GM21529 (cell line): ENCODE results near the gene PLBD2.

Experiments
- ATAC-seq: cut with Tn5 transposase; IDR thresholded peaks from one replicate; pipeline ENCODE4 v1.9.1; 2021; ENCODE audit not compliant: unreplicated experiment

PLBD2 gene, protein sequence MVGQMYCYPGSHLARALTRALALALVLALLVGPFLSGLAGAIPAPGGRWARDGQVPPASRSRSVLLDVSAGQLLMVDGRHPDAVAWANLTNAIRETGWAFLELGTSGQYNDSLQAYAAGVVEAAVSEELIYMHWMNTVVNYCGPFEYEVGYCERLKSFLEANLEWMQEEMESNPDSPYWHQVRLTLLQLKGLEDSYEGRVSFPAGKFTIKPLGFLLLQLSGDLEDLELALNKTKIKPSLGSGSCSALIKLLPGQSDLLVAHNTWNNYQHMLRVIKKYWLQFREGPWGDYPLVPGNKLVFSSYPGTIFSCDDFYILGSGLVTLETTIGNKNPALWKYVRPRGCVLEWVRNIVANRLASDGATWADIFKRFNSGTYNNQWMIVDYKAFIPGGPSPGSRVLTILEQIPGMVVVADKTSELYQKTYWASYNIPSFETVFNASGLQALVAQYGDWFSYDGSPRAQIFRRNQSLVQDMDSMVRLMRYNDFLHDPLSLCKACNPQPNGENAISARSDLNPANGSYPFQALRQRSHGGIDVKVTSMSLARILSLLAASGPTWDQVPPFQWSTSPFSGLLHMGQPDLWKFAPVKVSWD

DNA sequence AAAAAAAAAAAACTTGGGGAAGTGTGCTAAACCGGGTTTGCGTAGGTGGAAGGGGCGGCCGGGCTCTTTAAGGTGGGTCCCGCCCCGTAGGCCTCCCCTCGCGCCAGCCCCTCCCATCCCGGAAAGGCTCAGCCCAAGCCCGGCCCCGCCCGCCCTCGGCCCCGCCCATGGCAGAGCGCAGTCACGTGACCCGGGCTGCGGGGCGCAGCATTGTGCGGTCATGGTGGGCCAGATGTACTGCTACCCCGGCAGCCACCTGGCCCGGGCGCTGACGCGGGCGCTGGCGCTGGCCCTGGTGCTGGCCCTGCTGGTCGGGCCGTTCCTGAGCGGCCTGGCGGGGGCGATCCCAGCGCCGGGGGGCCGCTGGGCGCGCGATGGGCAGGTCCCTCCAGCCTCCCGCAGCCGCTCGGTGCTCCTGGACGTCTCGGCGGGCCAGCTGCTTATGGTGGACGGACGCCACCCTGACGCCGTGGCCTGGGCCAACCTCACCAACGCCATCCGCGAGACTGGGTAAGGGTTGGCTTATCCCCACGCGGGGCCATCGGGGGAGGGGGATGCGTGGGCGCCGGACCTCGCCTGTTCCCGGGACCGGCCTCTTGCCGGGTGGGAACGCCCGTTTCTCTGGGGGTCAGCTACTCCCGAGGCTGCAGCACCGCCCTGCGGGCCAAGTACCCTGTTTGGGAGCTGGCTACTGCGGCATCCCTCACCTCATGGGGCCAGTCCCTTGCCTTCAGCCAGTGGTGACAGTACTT lies at the start of gene PLBD2:
Gene PLBD2 (plus strand): TSS at position 207 of the 752 bp plus-strand sequence. CDS start 14 bp downstream, at position 221.
- peak; percentile 89 for ATAC-seq

DNA sequence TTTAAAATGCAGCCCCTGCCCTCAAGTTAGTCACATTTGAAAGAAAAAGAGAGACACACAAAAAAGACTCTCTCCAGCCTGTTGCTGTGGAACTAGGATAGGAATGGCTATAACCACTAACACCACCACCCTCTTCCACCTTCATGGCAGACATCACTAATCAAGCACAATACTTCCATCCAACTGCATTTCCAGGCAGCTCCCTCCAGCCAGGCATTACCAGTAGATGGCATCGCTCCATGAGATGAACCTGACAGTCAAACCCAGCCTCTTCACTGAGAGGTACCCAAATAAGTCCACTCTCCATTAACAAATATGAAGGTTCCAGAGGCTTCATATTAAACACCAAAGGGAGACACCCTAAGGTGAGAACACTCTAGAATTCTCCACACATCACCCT lies 47.9 kb upstream of the PLBD2 start:
- ATAC-seq: no peak

DNA sequence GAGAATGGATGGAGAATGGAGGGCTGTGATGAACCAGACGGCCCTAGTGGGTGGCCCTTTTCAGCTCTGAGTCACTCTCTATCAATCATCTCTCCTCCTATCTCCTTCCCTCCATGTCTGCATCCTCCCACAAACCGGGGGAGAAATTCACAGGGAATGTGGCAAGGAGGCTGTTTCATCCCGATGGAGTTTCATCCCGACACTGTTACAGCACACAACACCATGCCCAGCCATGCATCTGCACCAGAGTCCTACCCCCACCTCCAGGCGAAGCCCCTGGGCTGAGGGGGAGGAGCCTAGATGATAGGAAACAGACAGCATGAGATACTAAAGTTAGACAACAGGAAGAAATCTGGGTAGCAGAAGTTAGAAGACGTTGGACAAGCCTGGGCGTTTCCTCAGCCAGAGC lies 44.3 kb upstream of the PLBD2 start:
- no peak for ATAC-seq

DNA sequence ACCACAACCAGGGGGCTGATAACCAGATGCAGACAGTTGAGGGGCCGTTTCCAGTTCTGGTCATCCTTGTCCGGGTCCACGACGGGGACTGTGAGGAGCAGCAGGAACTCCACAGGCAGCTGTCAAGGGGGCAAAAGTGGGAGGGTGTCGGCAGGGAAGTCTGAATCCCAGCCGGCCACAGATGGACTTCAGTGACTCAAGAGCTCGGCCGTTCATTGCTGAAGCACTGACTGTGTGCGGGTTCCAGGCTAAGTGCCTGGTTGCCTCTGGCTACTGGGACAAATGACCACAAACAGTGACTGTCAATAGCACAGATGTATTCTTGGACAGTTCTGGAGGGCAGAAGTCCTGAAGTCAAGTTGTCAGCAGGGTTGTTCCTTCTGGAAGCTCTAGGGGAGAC lies 43.0 kb upstream of the PLBD2 start:
- no peak for ATAC-seq

DNA sequence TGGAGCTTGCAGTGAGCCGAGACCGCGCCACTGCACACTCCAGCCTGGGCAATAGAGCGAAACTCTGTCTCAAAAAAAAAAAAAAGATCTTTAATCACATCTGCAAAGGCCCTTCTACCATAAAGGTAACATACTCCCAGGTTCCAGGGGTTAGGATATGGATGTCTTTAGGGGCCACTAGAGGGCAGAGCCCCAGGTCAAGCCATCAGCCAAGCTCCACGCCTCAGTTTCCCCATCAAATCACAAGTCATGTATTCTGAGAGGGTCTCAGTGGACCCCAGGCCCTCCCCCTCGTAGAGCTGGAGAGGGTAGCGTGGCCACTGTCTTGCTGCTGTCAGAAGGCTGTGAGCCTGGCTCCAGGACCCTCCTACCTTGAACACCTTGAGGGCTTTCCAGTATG lies 42.2 kb upstream of the PLBD2 start:
- no peak for ATAC-seq

DNA sequence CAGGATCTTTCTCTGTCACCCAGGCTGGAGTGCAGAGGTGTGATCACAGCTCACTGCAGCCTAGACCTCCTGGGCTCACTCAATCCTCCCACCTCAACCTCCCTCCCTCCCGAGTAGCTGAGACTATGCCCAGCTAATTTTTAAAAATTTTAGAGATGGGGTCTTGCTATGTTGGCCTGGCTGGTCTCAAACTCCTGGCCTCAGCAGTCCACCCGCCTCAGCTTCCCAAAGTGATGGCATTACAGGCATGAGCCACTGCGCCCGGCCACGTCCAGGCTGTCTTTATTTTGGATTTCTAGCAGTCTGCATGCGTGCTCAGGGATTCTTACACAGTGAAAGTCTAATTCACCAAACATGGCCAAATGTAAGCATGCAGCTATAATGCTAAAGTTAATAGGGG lies 41.3 kb upstream of the PLBD2 start:
- no peak for ATAC-seq

DNA sequence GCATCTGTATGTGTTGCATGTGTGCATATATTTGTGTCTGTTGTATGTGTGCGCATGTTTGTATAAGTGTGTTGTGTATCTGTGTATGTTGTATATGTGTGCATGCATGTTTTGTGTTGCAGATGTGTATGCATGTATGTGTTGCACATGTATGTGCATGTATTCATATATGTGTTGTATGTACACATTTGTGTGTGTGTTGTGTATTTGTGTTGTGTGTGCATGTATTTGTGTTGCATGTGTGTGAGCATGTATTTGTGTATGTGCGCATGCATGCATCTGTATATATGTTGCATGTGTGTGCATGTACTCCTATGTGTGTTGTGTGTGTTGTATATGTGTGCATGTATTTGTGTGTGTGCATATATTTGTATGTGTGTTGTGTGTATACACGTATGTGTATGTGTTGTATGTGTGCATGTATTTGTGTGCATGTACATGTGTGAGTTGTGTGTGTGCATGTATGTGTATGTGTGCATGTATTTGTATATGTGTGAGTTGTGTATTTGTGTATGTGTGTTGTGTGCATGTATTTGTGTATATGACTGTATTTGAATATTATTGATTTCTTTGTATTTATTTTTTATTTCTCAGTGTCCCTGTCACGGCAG lies 40.2 kb upstream of the PLBD2 start:
- no peak for ATAC-seq

DNA sequence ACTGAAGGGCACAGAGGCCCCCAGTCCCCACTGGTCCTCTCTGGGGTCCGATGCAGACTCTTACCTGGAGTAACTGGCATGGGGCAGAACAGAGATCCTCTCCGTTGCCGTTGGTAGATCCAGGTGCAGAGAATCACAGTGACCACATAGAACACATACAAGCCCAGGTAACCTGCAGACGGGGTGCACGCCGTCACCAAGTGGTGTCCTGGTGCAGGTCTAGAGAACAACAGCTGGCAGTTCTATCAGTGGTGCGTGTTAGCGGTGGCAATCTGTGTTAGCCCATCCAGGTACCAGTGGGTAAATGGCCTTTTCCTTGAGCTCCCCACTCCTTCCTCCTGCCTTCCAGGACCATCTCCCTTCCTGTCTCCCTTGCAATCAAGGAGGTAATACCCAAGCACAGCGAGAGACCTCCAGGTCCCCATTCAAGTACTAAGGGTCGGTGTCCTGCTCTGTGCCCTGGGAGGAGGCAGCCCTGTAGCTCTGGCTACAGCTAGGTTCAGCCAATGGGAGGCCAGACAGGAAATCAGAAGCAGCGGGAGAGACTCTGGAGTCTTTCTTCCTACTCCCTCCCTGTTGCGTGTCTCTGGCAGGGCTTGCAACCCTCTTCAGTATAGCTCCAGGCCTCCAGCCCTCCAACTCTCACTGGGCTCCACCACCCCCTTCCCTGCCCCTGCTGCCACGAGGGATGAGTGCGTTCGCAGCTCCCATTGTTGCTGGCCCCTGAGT lies 39.3 kb upstream of the PLBD2 start:
- ATAC-seq: no peak

DNA sequence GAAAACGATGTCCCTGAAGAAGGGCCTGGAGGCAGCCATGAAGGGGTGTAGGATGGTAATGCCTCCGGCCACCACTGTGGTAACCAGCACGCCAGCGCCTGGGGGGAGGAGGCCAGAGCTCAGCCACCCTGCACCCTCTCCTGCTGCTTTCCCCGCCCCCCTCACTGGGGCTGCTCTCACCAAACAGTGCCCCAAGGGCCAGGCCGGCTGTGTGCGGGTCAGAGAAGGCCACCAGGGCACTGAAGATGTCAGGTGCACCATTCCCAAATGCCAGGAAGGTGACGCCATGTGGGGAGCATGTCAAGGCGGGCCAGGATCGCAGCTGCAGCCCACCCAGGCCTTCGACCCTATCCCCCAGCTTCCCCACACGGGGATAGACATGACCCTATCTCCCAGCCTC lies 38.0 kb upstream of the PLBD2 start:
- no peak for ATAC-seq

DNA sequence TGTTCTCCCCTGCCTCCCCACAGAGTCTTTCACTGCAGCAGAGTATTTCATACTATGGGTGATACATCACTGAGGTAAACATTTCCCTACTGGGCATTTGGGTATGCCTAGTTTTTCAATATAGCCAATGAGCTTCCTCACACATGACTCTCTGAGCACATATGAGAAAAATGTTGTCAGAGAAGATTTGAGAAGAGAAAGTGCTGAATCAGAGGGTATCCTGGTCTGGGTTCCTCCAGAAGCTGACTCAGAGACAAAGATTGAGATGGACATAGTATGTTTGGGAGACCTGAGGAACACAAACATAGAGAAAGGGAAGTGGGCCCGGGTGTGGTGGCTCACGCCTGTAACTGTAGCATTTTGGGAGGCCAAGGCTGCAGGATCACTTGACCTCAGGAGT lies 36.0 kb upstream of the PLBD2 start:
- no peak for ATAC-seq

DNA sequence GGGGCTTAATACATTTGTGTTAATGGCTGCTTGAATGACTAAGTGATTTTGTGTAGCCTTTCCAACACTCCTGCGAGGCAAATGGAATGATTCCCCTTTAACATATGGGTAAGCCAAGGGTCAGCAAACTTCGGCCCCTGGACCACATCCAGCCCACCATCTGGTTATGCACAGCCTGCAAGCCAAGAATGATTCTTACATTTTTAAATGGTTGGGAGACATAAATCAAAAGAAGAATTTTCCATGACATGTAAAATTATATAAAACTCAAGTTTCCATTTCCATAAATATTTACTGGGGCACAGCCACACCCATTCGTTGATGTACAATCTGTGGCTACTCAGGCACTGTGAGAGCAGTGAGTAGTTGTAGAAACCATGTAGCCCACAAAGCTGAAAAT lies 32.5 kb upstream of the PLBD2 start:
- ATAC-seq: no peak

DNA sequence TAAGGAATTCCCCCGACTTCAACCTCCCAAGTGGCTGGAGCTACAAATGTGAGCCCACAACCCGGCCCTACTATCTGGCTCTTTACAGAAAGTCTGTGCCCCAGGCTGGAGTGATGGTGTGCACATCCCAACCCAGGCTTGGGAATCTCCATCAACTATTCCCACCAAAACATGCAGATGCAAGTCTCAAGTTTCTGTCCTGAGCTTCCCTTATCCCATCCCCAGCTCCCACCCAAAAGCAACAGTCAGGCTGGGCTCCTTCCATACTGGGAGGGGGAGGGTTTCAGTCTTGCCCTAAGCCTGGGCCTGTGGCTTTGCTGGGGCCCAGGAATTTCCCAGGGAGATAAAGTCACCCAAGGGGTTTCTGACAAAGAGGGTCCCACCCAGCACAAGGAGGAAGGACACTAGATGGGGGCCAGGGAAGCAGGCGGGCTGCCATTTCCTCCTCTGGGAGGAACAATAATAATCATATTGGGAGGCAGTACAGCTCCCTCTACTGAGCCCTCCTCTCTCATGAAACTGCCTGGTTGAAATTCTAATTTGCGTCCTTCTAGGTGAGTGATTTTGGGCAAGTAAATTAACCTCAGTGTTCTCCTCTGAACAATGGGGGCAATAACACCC lies 31.5 kb upstream of the PLBD2 start:
- ATAC-seq: no peak

DNA sequence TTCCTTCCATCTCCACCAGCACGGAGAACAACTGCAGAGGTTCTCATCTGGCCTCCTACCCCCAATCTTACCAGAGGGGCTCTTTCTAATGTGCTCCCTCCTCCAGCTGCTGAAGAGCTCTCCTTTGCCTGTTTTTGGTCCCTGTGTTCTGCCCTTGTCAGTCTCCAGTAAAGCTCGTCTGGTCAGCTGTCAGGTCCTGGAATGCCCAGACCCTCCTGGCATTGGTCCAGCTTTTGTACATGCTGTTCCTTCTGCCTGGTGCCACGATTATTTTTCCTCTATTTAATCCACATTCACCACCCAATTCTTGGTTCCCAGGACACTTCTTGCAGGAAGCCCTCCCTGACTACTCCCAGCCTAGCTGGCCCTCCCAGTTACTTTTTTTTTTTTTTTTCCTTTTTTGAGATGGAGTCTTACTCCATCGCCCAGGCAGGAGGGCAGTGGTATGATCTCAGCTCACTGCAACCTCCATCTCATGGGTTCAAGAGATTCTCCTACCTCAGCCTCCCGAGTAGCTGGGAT lies 30.0 kb upstream of the PLBD2 start:
- ATAC-seq: no peak

DNA sequence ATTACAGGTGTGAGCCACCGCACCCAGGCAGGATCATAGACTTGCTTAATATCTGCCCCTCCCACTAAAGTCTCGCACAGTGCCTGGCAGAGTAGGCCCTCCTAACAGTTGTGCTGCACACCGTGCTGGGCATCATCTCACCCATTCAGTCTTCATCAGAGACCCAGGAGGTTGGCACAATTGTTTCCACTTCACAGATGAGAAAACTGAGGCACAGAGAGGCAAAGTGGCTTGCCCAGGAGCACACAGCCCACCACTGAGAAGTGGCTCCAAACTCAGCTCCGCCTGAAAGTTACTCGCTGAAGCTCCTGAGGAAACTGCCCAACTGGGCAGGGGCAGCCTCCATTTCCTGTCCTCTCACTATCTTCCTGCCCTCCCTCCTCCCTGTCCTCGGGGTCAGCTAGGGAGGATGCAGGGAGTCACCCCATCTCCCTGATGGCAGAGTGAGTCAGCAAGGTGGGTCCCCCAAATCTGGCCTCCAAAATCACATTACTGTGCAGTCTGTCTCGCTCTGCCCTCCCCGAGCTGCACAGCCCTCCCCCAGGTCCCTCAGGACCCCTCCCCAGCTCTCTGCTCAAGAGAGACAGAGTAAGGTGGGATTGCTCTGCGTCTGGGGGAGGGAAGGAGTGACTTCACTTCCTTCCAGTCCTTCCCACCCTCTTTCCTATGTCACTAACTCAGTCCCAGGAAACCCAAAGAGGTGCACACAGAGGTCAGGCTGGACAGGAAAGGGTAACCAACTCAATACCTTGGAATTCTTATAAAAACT lies 29.2 kb upstream of the PLBD2 start:
- no peak for ATAC-seq

DNA sequence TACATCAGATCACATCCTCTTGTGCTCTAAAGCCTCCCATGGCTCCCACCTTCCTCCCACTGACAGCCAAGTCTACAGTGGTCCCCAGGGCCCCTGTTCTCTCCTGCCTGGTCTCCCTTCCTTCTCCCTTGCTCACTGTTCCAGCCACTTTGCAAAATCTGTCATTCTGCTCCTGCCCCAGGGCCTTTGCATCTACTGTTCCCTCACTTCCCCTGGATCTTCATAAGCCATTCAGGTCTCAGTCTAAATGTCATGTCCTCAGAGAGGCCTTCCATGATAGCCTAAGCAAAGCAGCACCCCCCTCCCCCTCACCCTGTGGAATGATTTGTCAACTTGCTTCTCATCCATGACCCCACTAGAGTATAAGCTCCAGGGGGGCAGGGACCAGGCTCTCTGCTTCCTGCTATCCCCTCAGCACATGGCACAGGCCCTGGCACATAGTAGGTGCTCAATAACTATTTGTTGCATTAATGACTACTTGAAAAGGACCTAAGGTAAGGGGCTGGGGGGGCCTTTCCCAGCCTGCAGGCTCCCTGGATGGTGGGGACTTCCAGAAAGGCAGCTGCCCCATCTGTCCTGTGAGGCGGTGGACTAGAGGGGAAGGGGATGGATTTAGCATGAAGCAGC lies 28.5 kb upstream of the PLBD2 start:
- ATAC-seq: no peak

DNA sequence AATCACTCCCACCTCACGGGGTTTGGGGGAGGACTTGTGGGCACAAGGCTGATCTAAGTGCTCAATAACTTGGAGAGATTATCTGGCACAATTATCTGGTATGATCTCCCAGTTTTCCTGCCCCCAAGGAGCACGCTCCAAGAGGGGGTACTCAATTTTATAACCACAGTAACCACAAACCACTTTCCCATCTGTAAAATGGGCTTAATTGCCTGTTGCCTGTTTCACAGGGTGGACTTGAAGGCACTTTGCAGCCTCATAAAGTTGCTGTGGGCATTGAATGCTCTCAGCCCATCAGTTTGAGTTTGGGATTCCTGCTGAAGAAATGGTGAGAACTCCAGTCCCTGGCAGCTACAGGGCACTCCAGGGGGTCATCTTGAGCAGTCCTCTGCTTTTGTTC lies 27.9 kb upstream of the PLBD2 start:
- ATAC-seq: no peak

DNA sequence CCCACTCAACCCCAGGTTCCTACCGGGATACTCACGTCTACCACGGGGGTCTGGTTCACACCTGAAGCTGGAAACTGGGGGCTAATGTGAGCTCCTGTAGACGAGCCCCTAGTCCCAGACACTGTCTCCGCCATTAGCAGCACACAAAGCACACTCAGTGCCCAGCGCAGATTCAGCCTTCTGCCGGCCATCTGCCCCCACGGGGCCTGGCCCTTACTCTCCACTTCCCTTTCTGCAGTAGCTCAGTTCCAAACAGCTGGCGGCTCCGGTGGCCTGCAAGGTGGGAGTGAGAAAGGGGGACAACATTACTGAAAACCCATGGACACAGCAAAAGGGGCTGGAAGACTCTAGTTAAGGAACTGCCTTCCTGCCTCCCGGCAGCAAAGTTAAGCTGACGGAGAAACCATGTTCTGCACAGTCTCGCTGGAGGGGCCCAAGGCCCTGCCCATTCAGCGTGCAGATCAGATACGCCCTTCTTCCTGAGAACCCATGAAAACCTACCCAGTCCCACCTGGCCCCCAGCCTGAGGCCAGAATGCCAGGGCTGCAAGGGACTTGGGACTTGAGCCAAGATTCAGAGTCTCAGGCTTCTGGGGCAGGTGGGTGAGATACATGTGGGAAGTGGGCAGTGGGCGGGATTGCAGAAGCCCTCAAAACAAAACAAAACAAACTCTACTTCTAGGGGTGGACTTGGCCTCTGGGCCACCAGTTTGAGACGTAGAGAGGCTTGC lies 25.5 kb upstream of the PLBD2 start:
- no peak for ATAC-seq

DNA sequence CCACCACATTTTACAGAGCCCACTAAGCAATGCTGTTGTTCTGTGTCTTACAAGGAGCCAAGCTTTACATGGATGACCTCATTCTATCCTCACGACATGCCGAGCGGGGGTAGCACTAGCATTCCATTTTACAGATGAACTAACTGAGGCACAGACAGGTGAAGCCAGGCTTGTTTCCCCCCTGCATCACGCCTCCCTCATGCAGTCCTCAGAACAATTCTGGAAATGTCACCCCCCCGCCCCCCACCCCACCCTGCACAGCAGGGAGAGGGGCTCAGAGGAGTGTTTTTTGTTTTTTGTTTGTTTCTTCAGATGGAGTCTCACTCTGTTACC lies 25.0 kb upstream of the PLBD2 start:
- no peak for ATAC-seq
